H9 (cell line): Measurements from ENCODE around the gene WDR36. TPM values are rescaled to one million over a fixed set of nuclear protein-coding genes. Genes with fewer than 3 reads are reported as not detected.

ENCODE experiments used
- DNase-seq: peaks from one replicate; pipeline ENCODE4 v3.0.0-alpha.2; 2017
- H2AFZ ChIP-seq: one replicate; pipeline ENCODE4 v1.6.1; 2013; ENCODE audit warnings: mild to moderate bottlenecking, low read length, control low read depth, moderate library complexity
- H2AK5ac ChIP-seq: 2 replicates; pipeline ENCODE4 v1.6.1; 2013; ENCODE audit warnings: low read length, control low read depth, mixed read lengths; ENCODE audit not compliant: insufficient read length
- H2BK120ac ChIP-seq: one replicate; pipeline ENCODE4 v1.6.1; 2013; ENCODE audit warnings: low read depth, mild to moderate bottlenecking, low read length, control low read depth, inconsistent platforms; ENCODE audit not compliant: poor library complexity, severe bottlenecking
- H2BK12ac ChIP-seq: 2 replicates; pipeline ENCODE4 v1.6.1; 2013; ENCODE audit warnings: low read length, control low read depth, mixed read lengths, low read depth; ENCODE audit not compliant: insufficient read length
- H2BK15ac ChIP-seq: 2 replicates; pipeline ENCODE4 v1.6.1; 2013; ENCODE audit warnings: low read depth, low read length, control low read depth
- H2BK20ac ChIP-seq: one replicate; pipeline ENCODE4 v1.6.1; 2013; ENCODE audit warnings: low read depth, mild to moderate bottlenecking, low read length, control low read depth, inconsistent platforms; ENCODE audit not compliant: poor library complexity, severe bottlenecking
- H2BK5ac ChIP-seq: 2 replicates; pipeline ENCODE4 v1.6.1; 2013; ENCODE audit warnings: low read length, control low read depth, mixed read lengths; ENCODE audit not compliant: insufficient read length
- H3K14ac ChIP-seq: 2 replicates; pipeline ENCODE4 v1.6.1; 2013; ENCODE audit warnings: low read length, control low read depth; ENCODE audit not compliant: insufficient read depth
- H3K18ac ChIP-seq: 2 replicates; pipeline ENCODE4 v1.6.1; 2013; ENCODE audit warnings: low read depth, mild to moderate bottlenecking, mixed read lengths, low read length, control low read depth; ENCODE audit not compliant: insufficient read length
- H3K23ac ChIP-seq: 2 replicates; pipeline ENCODE4 v1.6.1; 2013; ENCODE audit warnings: low read length, control low read depth, mixed read lengths, low read depth; ENCODE audit not compliant: insufficient read length
- H3K23me2 ChIP-seq: 2 replicates; pipeline ENCODE4 v1.6.1; 2013; ENCODE audit warnings: low read depth, mild to moderate bottlenecking, mixed read lengths, low read length, control low read depth; ENCODE audit not compliant: insufficient read length, poor library complexity, severe bottlenecking
- H3K27ac ChIP-seq: 2 replicates; pipeline ENCODE4 v1.5.1; 2013; ENCODE audit warnings: low read length, control low read depth, mixed read lengths, low read depth; ENCODE audit not compliant: insufficient read length
- H3K27me3 ChIP-seq: 2 replicates; pipeline ENCODE4 v1.6.1; 2013; ENCODE audit warnings: low read length, control low read depth, inconsistent platforms; ENCODE audit not compliant: insufficient read depth
- H3K4ac ChIP-seq: 2 replicates; pipeline ENCODE4 v1.6.1; 2013; ENCODE audit warnings: low read depth, mild to moderate bottlenecking, control low read depth, inconsistent platforms, low read length, moderate library complexity
- H3K4me1 ChIP-seq: 2 replicates; pipeline ENCODE4 v1.6.1; 2013; ENCODE audit warnings: low read length, control low read depth, inconsistent platforms; ENCODE audit not compliant: insufficient read depth
- H3K4me2 ChIP-seq: 2 replicates; pipeline ENCODE4 v1.6.1; 2013; ENCODE audit warnings: low read length, control low read depth, mixed read lengths; ENCODE audit not compliant: insufficient read length, insufficient read depth
- H3K56ac ChIP-seq: 2 replicates; pipeline ENCODE4 v1.6.1; 2013; ENCODE audit warnings: low read depth, mild to moderate bottlenecking, mixed read lengths, low read length, control low read depth; ENCODE audit not compliant: insufficient read length
- H3K79me1 ChIP-seq: 2 replicates; pipeline ENCODE4 v1.6.1; 2013; ENCODE audit warnings: low read depth, mild to moderate bottlenecking, moderate library complexity, low read length, control low read depth, inconsistent platforms; ENCODE audit not compliant: insufficient read depth, poor library complexity, severe bottlenecking
- H3K79me2 ChIP-seq: 2 replicates; pipeline ENCODE4 v1.6.1; 2013; ENCODE audit warnings: low read length, control low read depth, inconsistent platforms; ENCODE audit not compliant: insufficient read depth
- H3K9ac ChIP-seq: 2 replicates; pipeline ENCODE4 v1.6.1; 2013; ENCODE audit warnings: low read length, control low read depth, mixed read lengths; ENCODE audit not compliant: insufficient read length; ENCODE audit errors: extremely low read depth
- H3K9me3 ChIP-seq: one replicate; pipeline ENCODE4 v1.6.1; 2013; ENCODE audit warnings: low read depth, low read length, inconsistent platforms; ENCODE audit not compliant: control insufficient read depth
- H3T11ph ChIP-seq: one replicate; pipeline ENCODE4 v1.6.1; 2013; ENCODE audit warnings: mild to moderate bottlenecking, low read length, control low read depth, inconsistent platforms
- H4K20me1 ChIP-seq: one replicate; pipeline ENCODE4 v1.6.1; 2013; ENCODE audit not compliant: control insufficient read depth, insufficient read length, insufficient read depth
- H4K5ac ChIP-seq: 2 replicates; pipeline ENCODE4 v1.6.1; 2013; ENCODE audit warnings: low read depth, mild to moderate bottlenecking, mixed read lengths, low read length, control low read depth; ENCODE audit not compliant: insufficient read length
- H4K8ac ChIP-seq: replicated peaks from 2 replicates; pipeline ENCODE4 v1.6.1; 2013; ENCODE audit warnings: low read length, control low read depth, mixed read lengths, low read depth; ENCODE audit not compliant: insufficient read length
- H4K91ac ChIP-seq: 2 replicates; pipeline ENCODE4 v1.6.1; 2013; ENCODE audit warnings: low read depth, mild to moderate bottlenecking, moderate library complexity, mixed read lengths, low read length, control low read depth; ENCODE audit not compliant: insufficient read length
- H3K27ac Mint-ChIP-seq, 3 experiments: 2 replicates in 2 of 3; 3 replicates in 1 of 3; pipeline ENCODE4 v1.8.0; 2020 to 2021; ENCODE audit warnings: mixed read lengths in 3 of 3, mild to moderate bottlenecking in 1 of 3, moderate library complexity in 1 of 3
- H3K27me3 Mint-ChIP-seq: 2 replicates; pipeline ENCODE4 v1.8.0; 2021; ENCODE audit warnings: low read depth, mild to moderate bottlenecking, moderate library complexity, mixed read lengths
- H3K36me3 Mint-ChIP-seq, 3 experiments: 2 replicates in 2 of 3; 3 replicates in 1 of 3; pipeline ENCODE4 v1.8.0; 2020 to 2021; ENCODE audit warnings: low read depth in 3 of 3, mixed read lengths in 3 of 3; ENCODE audit not compliant: insufficient read depth in 1 of 3
- H3K4me1 Mint-ChIP-seq, 2 experiments: 2 replicates each; pipeline ENCODE4 v1.8.0; 2020; ENCODE audit warnings: mixed read lengths in 2 of 2
- H3K4me3 Mint-ChIP-seq, 2 experiments: 2 replicates in 1 of 2; 3 replicates in 1 of 2; pipeline ENCODE4 v1.8.0; 2020 to 2021; ENCODE audit warnings: mild to moderate bottlenecking in 2 of 2, mixed read lengths in 2 of 2, moderate library complexity in 1 of 2
- H3K9me3 Mint-ChIP-seq, 2 experiments: 2 replicates in 1 of 2; 3 replicates in 1 of 2; pipeline ENCODE4 v1.8.0; 2020; ENCODE audit warnings: mild to moderate bottlenecking in 2 of 2, mixed read lengths in 2 of 2, moderate library complexity in 1 of 2
- WGBS: extraction: QIAGEN DNeasy Blood & Tissue Kit; methylation state at CpG from one replicate; pipeline ENCODE4 v1.1.7; 2013; ENCODE audit warnings: missing lambda C conversion rate, low lambda C conversion rate, mixed read lengths; ENCODE audit not compliant: insufficient read length; ENCODE audit errors: extremely low coverage; 5-methylcytosine and 5-hydroxymethylcytosine counted together
- total RNA-seq: library from RNA; stranded (reverse); gene quantifications from 2 replicates; pipeline ENCODE4 v1.2.1, GENCODE V29; 2021
- TF ChIP-seq, protein P1 (sequence below): fragments of 200-600 bp; sonication (generic); conservative IDR thresholded peaks from 3 replicates; pipeline ENCODE4 v1.8.0; 2021; ENCODE audit warnings: antibody characterized with exemption, mild to moderate bottlenecking

The WDR36 gene
- total RNA-seq, 1 experiment from 2014 or later, result 42.0 TPM

DNA sequence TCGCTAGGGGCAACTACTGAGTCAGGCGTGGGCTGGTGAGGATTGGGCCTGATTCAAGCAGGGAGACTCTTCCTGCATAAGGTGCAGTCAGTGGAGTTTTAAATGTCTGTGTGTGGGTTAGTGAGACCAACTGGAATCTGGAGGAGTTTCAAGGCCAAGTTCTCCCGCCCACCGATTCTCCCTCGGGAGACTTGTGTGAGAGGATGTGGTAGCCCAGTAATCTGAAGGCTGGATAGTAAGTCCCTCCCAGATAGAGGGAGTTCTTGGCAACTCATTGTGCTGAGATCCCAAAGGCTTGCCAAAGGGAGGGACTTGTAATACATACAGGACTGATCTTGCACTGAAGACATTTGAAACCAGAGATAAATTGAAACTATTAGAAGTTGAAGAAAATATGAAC is 51.8 kb downstream of the WDR36 start:
- Histone ChIP-seq H3K4ac (no peak overlapping the region), H4K91ac (no peak overlapping the region), H2BK15ac (no peak overlapping the region), H3K14ac (no peak overlapping the region), H3T11ph (no peak overlapping the region), H2BK12ac (no peak overlapping the region), H3K23me2 (no peaks in the 10 kb centered on the region), H2AK5ac (no peak overlapping the region), H2BK5ac (no peak overlapping the region), H3K79me1 (no peaks in the 10 kb centered on the region), H3K18ac (no peak overlapping the region), H3K9ac (no peak overlapping the region), H2BK20ac (no peak overlapping the region), H4K5ac (no peak overlapping the region), H2AFZ (no peak overlapping the region), H3K27me3 (no peaks in the 10 kb centered on the region), H2BK120ac (no peak overlapping the region), H3K9me3 (no peaks in the 10 kb centered on the region), H3K23ac (no peak overlapping the region), H3K79me2 (no peaks in the 10 kb centered on the region), H3K4me2 (no peak overlapping the region), H4K20me1 (no peaks in the 10 kb centered on the region), H3K27ac (no peak overlapping the region), H4K8ac (no peak overlapping the region), H3K4me1 (no peaks in the 10 kb centered on the region), H3K56ac (no peak overlapping the region)
- Mint-ChIP-seq H3K4me1 (no peaks in the 10 kb centered on the region), H3K36me3 (no peaks in the 10 kb centered on the region), H3K4me3 (no peak overlapping the region), H3K27ac (no peak overlapping the region), H3K9me3 (no peaks in the 10 kb centered on the region), H3K27me3 (no peaks in the 10 kb centered on the region)
- TF ChIP-seq, protein P1, sequence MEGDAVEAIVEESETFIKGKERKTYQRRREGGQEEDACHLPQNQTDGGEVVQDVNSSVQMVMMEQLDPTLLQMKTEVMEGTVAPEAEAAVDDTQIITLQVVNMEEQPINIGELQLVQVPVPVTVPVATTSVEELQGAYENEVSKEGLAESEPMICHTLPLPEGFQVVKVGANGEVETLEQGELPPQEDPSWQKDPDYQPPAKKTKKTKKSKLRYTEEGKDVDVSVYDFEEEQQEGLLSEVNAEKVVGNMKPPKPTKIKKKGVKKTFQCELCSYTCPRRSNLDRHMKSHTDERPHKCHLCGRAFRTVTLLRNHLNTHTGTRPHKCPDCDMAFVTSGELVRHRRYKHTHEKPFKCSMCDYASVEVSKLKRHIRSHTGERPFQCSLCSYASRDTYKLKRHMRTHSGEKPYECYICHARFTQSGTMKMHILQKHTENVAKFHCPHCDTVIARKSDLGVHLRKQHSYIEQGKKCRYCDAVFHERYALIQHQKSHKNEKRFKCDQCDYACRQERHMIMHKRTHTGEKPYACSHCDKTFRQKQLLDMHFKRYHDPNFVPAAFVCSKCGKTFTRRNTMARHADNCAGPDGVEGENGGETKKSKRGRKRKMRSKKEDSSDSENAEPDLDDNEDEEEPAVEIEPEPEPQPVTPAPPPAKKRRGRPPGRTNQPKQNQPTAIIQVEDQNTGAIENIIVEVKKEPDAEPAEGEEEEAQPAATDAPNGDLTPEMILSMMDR, result no peak
- no peak for DNase-seq
- no CpG with 5 or more reads among the region's 5 CpGs for WGBS
